GM18502 (cell line): ENCODE data around the gene RPRD2.
"Not testable (repeated sequence)": the region's sequence is repeated elsewhere in the genome, so short reads cannot be mapped to it uniquely, and the experiment has no call there.

Experiments used
- ATAC-seq: cut with Tn5 transposase; IDR thresholded peaks from one replicate; pipeline ENCODE4 v1.9.1; 2021; ENCODE audit warnings: mild to moderate bottlenecking; ENCODE audit not compliant: unreplicated experiment, poor library complexity

The RPRD2 gene

DNA sequence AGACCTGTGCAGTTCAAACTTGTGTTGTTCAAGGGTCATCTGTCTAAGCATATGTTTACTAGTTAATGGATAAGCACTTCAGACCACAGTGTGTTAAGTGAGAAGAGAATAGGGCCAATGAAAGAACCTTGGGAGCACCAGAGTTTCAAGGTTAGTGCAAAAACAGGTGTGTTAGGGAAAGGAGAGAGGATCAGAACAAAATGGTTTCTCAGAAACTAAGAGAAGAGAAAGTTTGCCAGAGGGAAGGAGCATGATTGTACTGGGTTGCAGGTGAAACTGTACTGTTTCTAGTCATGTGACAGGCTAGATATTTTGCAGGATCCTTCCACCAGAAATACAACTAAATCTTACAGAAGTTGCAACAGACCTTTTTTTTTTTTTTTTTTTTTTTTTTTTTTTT lies 23.3 kb downstream of the RPRD2 start:
- ATAC-seq = no peak

DNA sequence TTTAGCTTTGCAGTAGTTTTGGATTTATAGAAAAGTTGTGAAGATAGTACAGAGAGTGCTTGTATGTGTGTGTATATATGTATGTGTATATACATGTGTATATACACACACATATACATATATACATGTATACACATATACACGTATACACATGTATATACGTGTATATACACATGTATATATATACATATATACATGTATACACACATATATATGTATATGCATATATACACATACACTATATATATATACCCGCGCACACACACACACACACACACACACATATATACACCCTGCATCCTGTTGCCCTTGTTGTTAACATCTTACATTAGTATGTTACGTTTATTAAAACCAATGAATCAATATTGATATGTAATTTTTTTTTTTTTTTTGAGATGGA lies 24.3 kb downstream of the RPRD2 start:
- no peak for ATAC-seq

- ATAC-seq = no peak
Observed at GRCh38 chr1:150389650-150390049, 25.7 kb downstream of the RPRD2 start.

GRCh38 chr1:150392627-150393026 lies 28.7 kb downstream of the RPRD2 start:
- ATAC-seq = no peak

- ATAC-seq = not testable (repeated sequence)
Observed at GRCh38 chr1:150395115-150395514, 31.2 kb downstream of the RPRD2 start.

DNA sequence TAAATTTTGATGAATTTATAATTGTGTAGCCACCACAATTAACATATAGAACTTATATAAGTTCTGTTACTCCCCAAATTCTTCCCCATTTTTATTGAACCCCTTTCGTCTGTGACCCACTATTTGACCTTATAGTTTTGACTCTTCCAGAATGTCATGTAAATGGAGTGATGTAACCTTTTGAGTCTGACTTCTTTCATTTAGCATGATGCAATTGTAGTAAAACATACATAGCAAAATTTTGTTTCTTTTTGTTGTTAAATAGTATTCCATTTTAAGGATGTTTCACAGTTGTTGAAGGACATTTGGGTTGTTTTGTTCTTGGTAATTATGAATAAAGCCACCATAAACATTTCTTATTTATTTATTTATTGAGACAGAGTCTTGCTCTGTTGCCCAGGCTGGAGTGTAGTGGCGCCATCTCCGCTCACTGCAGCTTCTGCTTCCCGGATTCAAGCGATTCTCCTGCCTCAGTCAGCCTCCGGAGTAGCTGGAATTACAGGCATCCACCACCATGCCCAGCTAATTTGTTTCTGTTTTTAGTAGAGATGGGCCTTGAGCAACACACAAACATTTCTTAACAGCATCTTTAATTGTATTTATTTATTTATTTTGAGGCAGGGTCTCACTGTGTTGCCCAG lies 33.6 kb downstream of the RPRD2 start:
- no peak for ATAC-seq

DNA sequence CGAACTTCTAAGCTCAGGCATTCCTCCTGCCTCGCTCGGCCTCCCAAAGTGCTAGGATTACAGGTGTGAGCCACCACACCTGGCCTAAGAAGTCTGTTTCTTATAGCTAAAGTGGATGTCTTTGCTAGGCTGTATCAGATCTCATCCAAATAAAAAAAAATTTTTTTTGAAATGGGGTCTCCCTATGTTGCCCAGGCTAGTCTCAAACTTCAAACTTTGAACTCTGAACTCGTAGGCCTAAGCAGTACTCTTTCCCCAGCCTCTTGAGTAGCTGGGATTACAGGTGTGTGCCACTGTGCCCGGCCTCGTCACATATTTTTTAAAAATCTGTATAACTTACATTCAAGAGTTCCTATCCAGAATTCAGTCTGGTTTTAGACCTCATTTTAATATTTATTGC lies 40.5 kb downstream of the RPRD2 start:
- ATAC-seq = no peak

- no peak for ATAC-seq
Observed at GRCh38 chr1:150405660-150406059, 41.7 kb downstream of the RPRD2 start.

DNA sequence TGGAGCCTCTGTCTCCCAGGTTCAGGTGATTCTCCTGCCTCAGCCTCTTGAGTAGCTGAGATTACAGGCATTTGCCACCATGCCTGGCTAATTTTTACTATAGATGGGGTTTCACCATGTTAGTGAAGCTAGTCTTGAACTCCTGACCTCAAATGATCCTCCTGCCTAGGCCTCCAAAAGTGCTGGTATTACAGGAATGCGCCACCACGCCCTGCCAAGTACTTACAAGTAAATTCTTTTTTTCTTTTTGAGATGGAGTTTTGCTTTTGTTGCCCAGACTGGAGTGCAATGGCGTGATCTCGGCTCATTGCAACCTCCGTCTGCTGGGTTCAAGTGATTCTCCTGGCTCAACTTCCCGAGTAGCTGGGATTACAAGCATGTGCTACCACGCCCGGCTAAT lies 42.5 kb downstream of the RPRD2 start:
- no peak for ATAC-seq

DNA sequence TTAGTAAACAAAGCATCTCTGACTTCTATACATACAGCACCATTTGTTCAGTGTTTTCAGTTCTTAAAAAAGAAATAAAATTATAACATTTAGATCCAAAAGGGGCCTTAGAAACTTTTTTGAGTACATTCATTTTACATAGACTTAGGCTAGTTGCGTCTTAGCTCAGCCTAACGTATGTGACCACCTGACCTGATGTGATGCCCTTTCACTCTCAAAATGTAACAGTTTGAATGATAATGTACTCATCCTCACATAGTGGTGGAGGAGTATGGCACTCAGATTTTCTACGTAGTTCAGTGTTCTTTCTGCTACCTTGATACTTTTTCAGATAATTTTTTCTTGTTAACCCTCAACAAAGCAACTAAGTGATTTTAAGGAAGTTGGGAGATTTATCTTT lies 43.4 kb downstream of the RPRD2 start:
- no peak for ATAC-seq

- ATAC-seq = no peak
Observed at GRCh38 chr1:150408800-150409199, 44.9 kb downstream of the RPRD2 start.

GRCh38 chr1:150409504-150410362 lies 45.8 kb downstream of the RPRD2 start:
- no peak for ATAC-seq

- no peak for ATAC-seq
Observed at GRCh38 chr1:150410582-150411101, 46.7 kb downstream of the RPRD2 start.

DNA sequence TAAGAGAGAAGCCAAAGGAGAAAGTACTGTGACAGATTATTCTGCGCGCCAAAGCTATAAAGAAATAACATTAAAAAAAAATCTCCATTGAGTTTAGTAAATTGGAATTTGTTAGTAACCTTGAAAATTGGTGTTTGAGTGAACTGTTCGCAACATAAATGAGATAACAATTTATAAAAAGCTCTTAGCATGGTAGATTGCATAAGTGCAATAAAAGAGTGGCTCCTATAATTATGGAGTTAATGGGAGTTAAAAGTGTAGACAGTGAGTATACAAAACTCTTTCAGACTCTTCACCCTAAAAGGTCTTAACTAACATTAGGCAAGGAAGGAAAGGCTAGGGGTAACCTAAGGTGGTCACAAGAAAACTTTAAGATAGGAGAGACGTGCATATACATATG lies 50.6 kb downstream of the RPRD2 start:
- no peak for ATAC-seq

DNA sequence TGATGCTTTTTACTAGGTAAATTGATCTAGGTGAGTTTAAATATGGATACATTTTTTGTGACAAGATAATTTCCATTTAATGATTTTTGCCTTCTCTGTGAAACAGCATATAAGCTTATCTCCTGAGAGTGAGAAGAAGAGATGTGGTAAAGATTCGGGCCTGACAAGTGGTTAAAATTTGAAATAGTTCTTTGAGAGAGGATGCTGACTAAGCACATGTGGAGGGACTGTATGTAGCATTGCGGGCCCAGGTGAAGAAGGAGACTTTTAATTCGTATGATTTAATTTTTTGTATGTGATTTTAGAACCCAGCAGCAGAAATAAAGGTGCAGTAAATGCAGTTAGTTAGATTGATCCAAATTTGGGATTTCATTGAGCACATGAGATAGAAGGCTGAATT lies 51.9 kb downstream of the RPRD2 start:
- no peak for ATAC-seq

DNA sequence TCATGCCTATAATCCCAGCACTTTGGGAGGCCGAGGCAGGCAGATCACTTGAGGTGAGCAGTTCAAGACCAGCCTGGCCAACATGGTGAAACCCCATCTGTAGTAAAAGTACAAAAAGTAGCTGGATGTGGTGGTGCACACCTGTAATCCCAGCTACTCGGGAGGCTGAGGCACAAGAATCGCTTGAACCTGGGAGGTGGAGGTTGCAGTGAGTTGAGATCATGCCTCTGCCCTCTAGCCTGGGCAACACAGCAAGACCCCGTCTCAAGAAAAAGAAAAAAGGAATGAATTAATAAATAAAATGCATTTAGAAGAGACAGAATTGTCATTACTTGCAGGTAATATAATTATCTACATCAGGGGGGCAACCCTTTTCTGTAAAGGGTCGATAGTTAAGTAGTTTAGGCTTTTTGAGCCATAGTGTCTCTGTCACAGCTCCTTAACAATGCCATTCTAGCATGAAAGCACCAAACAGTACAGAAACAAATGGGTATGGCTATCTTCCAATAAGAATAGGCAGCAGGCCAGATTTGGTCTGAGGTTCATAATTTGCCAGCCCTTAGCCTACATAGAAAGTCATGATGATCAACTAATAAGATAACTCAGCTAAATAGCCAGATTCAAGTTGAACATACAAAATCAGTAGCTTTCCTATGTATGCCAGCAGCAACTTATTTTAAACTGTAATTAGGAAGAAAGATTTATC lies 56.8 kb downstream of the RPRD2 start:
- no peak for ATAC-seq

GRCh38 chr1:150422541-150422940 lies 58.6 kb downstream of the RPRD2 start:
- ATAC-seq = no peak

- no peak for ATAC-seq
Observed at GRCh38 chr1:150429805-150430204, 65.9 kb downstream of the RPRD2 start.

GRCh38 chr1:150441121-150441520 lies 77.2 kb downstream of the RPRD2 start:
- ATAC-seq = no peak

- no peak for ATAC-seq
Observed at GRCh38 chr1:150444232-150444631, 80.3 kb downstream of the RPRD2 start.

DNA sequence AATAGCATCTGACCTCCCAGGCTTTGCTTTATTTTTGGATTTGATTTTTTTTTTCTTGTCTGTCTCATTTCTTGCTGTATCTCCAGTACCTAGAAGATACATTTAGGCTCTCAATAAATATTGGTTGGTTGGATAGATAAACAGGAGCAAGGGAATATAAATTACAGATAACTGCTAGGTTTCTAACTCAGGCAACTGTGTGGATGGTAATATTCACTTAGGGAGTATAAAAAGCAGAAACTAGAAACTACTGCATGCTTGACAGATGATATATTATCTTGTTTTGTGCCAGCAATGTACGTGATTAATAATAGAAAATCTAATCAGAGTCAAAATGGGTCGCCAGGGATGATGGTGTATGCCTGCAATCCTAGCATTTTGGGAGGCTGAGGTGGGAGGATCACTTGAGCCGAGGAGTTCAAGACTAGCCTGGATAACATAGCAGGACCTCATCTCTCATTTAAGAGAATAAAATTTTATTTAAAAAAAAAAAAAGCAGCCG lies 92.2 kb downstream of the RPRD2 start:
- ATAC-seq = no peak
